Neuron (in vitro differentiated cells): Measurements from ENCODE around the gene BTBD9.
"Not testable (repeated sequence)": the region's sequence is repeated elsewhere in the genome, so short reads cannot be mapped to it uniquely, and the experiment has no call there.

Experiments
- H2AFZ ChIP-seq: one replicate; pipeline ENCODE4 v1.6.1; 2013; ENCODE audit warnings: low read depth, mild to moderate bottlenecking, inconsistent platforms, low read length, moderate library complexity
- H3K27me3 ChIP-seq: one replicate; pipeline ENCODE4 v1.6.1; 2013; ENCODE audit warnings: low read length; ENCODE audit not compliant: insufficient read depth
- H3K36me3 ChIP-seq: one replicate; pipeline ENCODE4 v1.6.1; 2013; ENCODE audit warnings: low read length; ENCODE audit not compliant: insufficient read depth
- H3K4me1 ChIP-seq: one replicate; pipeline ENCODE4 v1.6.1; 2013; ENCODE audit warnings: low read length; ENCODE audit not compliant: insufficient read depth
- H3K4me3 ChIP-seq: 2 replicates; pipeline ENCODE4 v1.5.1; 2013; ENCODE audit warnings: mild to moderate bottlenecking, low read length, moderate library complexity
- H3K9me3 ChIP-seq: one replicate; pipeline ENCODE4 v1.6.1; 2013; ENCODE audit warnings: low read length

Gene BTBD9

GRCh38 chr6:38131527-38131965, 508.2 kb downstream of the BTBD9 start:
- H3K9me3 ChIP-seq = peaks cover 3% of the 10 kb centered on the region
- no peaks in the 10 kb centered on the region for H3K27me3 ChIP-seq
- H3K36me3 ChIP-seq = no peaks in the 10 kb centered on the region
- no peak overlapping the region for H2AFZ ChIP-seq
- no peak overlapping the region for H3K4me3 ChIP-seq
- H3K4me1 ChIP-seq = no peaks in the 10 kb centered on the region

GRCh38 chr6:38127284-38127683, 512.4 kb downstream of the BTBD9 start:
- no peaks in the 10 kb centered on the region for H3K27me3 ChIP-seq
- H3K4me1 ChIP-seq = no peaks in the 10 kb centered on the region
- peaks cover 9% of the 10 kb centered on the region for H3K36me3 ChIP-seq

DNA sequence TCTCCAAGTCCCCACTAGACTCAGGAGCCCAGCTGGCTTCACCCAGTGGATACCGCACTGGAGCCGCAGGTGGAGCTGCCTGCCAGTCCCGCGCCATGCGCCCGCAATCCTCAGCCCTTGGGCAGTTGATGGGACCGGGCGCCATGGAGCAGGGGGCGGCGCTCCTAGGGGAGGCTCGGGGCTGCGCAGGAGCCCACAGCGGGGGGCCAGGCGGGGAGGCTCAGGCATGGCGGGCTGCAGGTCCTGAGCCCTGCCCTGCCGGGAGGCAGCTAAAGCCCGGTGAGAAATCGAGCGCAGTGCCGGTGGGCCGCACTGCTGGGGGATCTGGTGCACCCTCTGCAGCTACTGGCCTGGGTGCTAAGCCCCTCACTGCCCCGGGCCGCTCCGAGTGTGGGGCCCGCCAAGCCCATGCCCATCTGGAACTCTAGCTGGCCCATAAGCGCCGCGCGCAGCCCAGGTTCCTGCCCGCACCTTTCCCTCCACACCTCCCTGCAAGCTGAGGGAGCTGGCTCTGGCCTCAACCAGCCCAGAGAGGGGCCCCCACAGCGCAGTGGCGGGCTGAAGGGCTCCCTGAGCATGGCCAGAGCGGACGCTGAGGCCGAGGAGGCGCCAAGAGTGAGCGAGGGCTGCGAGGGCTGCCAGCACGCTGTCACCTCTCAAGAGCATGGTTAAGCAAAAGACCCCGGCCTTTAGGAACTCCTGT, 515.4 kb downstream of the BTBD9 start:
- H3K9me3 ChIP-seq, H3K27me3 ChIP-seq, H3K4me3 ChIP-seq, H3K4me1 ChIP-seq, H2AFZ ChIP-seq: not testable (repeated sequence)
- H3K36me3 ChIP-seq = peaks cover 12% of the 10 kb centered on the region

More at GRCh38 chr6:38127284-38127683, 512.4 kb downstream of the BTBD9 start:
- H3K9me3 ChIP-seq = peaks cover 8% of the 10 kb centered on the region
- H3K4me3 ChIP-seq = no peak overlapping the region
- no peak overlapping the region for H2AFZ ChIP-seq

DNA sequence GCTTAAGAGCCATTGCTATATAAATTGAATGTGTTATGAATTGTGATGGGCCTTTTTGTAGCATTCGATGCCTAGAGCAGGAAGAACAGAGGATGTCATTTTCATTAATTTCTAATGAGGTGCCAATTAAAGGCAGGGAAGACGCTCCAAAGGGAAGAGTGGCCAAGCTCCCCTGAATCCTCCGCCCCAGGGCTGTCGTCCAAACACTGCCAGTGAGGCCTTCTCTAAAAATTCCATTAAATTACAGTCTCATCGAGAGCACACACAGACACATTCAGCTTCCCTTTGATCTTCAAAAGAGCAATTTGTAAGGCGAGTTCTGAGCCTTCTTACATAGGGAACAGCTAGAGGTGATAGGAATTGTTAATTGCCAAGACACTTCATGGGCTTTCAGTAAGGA, 520.2 kb downstream of the BTBD9 start:
- Histone ChIP-seq H3K4me3 (no peak overlapping the region), H2AFZ (no peak overlapping the region), H3K27me3 (no peaks in the 10 kb centered on the region), H3K4me1 (no peaks in the 10 kb centered on the region), H3K9me3 (no peaks in the 10 kb centered on the region), H3K36me3 (peaks cover 16% of the 10 kb centered on the region)

DNA sequence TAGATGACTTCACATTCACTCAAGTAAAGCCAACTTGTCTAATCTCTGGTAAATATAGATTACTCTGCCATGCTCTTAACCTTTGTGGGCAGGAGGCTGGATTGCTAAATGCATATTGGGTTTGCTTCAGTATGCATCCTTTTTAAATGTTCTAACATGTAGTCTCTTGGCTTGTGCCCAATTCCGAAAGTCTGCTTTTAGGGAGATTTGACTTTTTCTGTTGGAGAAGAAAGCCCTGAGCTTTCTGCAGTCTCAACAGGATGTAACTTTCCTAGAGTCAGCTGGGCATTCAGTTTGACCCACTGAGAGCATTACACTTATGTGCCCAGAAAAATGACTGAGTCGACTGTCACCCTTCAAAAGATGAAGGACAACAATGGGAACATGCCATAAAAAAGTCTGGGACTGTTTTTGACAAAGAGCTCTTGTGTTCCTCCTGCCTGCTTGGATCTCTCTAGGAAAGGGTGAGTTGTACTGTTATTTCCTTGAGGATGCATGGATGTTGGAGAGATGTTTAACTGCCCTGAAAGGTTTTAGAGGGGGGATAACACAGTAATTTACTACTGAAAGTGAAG, 520.9 kb downstream of the BTBD9 start:
- H3K4me1 ChIP-seq = no peaks in the 10 kb centered on the region
- H3K27me3 ChIP-seq = no peaks in the 10 kb centered on the region
- H2AFZ ChIP-seq = no peak overlapping the region
- no peak overlapping the region for H3K4me3 ChIP-seq
- peaks cover 16% of the 10 kb centered on the region for H3K36me3 ChIP-seq
- H3K9me3 ChIP-seq = no peaks in the 10 kb centered on the region
